ENCODE results near the gene TNS3.
"Not testable (repeated sequence)": the region's sequence is repeated elsewhere in the genome, so short reads cannot be mapped to it uniquely, and the experiment has no call there.

Gene TNS3

GRCh38 chr7:47602272-47603004, 20.5 kb upstream of the TNS3 start:
- no peak for DNase-seq (ENCODE audit: low read depth in 3 of 3)

- DNase-seq (ENCODE audit: low read depth in 3 of 3): no peak
These were observed 20.0 kb upstream of the TNS3 start for GRCh38 chr7:47601881-47602249.

- no peak for DNase-seq (ENCODE audit: low read depth in 3 of 3)
These were observed 19.4 kb upstream of the TNS3 start for GRCh38 chr7:47601119-47601880.

GRCh38 chr7:47600199-47601118, 18.5 kb upstream of the TNS3 start:
- DNase-seq (ENCODE audit: low read depth in 3 of 3): no peak

DNA sequence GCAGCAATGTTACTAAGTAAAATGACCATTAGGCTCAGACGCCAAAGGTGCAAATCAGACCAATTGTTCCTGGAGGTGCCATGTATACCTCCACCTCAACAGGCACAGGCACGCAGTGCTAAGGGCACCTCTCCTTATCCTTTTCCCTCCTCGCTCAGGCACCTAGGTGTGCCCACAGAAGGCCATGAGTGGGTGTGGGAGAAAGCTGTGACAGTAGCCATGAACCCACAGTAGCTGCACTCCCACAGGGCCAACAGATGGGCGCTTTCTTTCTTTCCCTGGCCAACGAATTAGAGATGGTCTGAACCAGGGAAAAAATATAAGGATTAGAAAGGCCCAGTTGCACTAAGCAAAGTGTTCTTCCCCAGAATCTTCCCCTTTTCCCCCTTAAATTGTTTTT, 15.5 kb upstream of the TNS3 start:
- no peak for DNase-seq (ENCODE audit: low read depth in 3 of 3)

DNA sequence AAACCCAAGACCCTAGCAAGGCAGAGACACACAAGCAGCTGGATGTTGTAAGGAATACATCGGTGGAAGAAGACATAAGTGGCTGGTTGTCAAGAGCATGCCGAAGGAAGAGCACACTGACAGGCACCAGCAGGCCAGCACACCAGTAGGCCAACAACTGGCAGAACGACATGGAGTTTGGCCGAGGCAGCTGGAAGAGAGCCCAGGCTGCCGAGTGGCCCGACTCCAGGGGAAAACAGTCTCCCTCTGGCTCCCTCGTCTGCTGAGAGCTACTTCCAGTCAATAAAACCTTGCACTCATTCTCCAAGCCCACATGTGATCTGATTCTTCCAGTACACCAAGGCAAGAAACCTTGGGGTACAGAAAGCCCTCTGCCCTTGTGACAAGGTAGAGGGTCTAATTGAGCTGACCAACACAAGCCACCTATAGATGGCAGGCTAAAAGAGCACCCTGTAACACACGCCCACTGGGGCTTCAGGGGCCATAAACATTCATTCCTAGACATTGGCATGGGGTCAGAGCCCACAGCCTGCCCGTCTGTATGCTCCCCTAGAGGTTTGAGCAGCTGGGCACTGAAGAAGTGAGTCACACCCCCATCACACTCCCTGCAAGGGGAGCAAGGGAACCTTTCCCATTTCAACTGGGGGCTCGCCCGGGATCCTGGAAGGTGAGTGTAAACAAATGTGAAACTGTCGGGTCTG, 14.7 kb upstream of the TNS3 start:
- DNase-seq (ENCODE audit: low read depth in 3 of 3): no peak

DNA sequence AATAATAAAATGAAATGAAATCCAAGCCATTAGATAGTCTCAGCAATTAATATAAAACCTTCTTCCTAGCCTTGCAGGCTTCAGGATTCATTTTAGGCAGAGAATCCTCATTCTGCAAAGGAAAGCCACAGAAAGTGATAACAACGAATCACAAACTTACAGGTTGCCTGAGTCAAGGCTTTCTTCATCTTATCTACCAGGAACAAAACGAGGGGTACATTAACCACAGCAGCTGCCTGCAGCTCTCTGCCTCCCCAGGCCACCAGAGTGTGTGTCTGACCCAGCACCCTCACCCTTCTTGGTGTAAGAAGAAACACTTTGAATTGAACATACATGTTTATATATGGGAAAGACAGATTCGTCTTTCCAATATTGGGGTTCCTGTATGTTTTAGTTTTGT, 12.5 kb upstream of the TNS3 start:
- DNase-seq (ENCODE audit: low read depth in 3 of 3): no peak

DNA sequence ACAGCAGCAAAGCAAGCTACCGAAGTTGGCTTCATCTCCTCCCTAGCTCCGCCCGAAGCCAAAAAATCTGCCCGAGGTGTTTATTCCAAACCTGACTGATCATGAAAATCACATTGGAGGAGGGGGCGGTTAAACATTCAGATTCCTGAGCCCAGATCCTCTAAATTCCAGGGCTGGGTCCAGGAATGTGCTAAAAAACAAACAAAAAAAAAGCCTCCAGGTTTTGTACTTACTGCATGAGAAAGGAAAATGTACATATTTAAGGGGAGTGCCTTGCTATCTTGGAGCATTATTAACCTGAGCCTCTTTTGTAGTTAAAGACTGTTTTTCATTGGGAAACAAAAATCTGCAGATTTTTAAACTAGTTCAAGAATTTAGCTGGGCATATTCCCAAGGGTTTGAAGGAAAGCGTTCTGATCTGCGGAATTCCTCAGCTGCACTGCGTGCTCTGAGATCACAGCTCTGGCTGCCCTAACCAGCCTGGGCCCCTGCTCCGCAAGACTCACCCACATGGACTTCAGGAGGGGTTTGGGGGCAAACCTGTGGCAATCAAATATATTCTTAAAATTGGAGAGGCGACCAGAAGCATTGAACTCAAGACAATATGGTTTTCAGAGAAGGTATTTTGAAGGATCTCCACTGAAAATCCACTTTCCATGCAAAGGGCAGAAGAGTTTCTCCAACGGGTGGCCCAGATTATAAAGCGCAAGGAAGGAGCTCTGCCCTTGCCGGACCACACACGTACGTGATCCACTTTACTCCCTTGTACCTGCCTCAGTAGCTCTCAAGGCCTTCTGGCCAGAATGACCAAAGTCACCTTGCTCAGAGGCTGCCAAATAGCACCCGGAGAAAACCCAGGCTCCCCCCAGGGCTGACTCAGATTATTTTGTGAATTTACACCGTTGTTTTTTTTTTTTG, 10.0 kb upstream of the TNS3 start:
- no peak for DNase-seq (ENCODE audit: low read depth in 3 of 3)

DNA sequence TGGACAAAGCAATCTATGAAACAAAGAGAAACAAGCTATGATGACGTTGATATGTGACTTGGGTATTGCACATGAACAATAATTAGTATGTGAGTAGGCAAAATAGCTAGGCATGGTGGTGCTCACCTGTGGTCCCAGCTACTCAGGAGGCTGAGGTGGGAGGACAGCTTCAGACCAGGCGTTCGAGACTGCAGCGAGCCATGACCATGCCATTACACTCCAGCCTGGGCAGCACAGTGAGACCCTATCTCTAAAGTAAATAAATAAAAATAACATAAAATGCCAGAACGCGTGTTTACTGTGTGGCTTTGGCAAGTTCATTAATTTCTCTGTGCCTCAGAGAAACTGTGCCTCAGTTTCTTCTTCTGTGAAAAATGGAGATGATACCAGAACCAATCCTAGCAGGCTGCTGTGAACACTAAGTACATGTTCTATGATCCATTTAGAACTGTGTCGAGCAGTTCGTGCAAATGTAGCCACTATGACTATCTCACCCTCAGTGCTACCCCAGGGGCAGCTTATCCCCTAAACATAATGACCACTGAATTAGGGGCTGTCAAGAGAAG, 9.3 kb upstream of the TNS3 start:
- DNase-seq (ENCODE audit: low read depth in 3 of 3): no peak

DNA sequence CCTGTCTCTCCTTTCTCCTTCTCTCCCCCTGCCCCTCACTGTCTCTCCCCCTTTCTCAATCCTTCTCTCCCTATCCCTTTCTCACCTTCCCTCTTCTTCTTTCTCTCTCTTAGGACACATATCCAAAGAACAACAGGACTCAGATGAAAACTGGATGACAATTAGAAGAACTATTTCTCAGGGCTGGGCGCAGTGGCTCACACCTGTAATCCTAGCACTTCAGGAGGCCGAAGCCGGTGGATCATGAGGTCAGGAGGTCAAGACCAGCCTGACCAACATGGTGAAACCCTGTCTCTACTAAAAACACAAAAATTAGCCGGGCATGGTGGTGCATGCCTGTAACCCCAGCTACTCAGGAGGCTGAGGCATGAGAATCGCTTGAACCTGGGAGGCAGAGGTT, 8.3 kb upstream of the TNS3 start:
- not testable (repeated sequence) for DNase-seq (ENCODE audit: low read depth in 3 of 3)

GRCh38 chr7:47588704-47589225, 6.9 kb upstream of the TNS3 start:
- no peak for DNase-seq (ENCODE audit: low read depth in 3 of 3)

GRCh38 chr7:47587976-47588375, 6.1 kb upstream of the TNS3 start:
- no peak for DNase-seq (ENCODE audit: low read depth in 3 of 3)

DNA sequence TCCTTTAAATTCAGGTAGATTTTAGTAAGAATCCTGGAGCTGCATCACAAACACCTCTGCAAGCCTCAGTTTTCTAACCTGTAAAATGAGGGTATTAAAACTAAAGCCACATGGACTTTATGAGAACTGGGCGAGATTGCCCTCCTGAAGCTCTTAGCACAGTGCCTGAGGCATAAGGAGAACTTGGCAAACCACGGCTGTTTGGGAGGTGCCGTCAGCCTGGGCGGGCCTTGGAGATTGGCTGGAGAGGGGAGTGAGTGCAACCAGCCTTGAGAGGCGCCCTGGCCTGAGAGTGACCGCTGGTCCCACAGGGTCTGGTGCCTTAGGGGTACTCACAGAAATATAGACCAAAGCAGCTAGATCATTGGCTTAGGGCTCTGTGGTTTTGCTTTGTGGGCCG, 5.4 kb upstream of the TNS3 start:
- no peak for DNase-seq (ENCODE audit: low read depth in 3 of 3)

GRCh38 chr7:47586925-47587324, 5.0 kb upstream of the TNS3 start:
- no peak for DNase-seq (ENCODE audit: low read depth in 3 of 3)

- DNase-seq (ENCODE audit: low read depth in 3 of 3): not testable (repeated sequence)
These were observed 4.3 kb upstream of the TNS3 start for GRCh38 chr7:47586161-47586670.

DNA sequence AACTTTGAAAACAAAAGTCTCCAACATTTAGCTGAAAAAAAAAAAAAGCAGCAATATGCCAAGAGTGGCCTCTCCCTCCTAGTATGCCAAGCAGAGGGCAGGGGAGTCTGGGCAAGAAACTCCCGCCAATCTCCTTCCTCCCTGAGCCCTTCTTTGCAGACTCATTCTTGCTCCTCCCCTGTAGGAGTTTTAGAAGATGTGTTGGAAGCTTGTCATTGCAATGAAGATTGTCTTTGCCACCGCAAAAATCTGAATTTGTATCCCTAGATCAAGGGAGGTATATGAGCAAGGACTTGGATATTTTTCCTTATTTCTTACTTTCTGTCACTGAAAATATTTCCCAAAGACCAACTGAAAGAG, 2.6 kb upstream of the TNS3 start:
- no peak for DNase-seq (ENCODE audit: low read depth in 3 of 3)

DNA sequence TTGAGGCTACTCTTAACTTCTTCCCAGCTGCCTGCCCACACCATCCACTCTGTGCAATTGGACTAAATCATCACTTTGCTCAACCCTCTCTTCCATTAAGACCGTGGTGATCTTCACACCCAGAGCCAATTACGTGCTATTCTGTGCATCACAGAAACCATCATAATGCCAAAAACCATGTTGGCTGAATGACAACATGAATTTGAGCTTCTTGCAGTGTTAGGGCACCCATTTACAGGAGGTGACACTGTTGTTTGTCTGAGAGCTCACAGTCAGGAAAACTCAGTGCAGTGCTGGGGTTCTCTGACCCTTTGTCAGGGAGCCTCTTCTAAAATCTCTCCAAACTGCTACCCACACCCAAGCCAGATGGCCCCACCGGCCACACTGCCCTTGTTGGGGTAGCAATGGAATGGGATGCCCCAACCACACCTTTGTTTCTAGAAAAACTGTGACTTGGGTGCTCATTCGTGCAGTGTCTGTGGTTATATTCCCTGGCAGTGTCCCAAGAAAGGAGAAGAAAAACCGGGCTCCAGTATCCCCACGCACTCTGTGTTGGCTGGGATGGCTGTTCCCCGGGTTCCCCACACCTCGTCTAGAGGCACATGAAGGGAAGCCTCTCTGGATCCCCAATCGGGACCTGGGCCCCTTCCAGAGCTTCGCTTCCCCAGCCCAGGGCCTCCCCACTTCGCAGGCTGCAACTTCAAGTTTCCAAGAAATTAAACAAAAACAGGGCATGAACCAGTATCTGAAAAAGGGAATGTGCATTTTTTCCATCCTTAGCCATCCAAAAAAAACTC, 2.0 kb upstream of the TNS3 start:
- no peak for DNase-seq (ENCODE audit: low read depth in 3 of 3)

DNA sequence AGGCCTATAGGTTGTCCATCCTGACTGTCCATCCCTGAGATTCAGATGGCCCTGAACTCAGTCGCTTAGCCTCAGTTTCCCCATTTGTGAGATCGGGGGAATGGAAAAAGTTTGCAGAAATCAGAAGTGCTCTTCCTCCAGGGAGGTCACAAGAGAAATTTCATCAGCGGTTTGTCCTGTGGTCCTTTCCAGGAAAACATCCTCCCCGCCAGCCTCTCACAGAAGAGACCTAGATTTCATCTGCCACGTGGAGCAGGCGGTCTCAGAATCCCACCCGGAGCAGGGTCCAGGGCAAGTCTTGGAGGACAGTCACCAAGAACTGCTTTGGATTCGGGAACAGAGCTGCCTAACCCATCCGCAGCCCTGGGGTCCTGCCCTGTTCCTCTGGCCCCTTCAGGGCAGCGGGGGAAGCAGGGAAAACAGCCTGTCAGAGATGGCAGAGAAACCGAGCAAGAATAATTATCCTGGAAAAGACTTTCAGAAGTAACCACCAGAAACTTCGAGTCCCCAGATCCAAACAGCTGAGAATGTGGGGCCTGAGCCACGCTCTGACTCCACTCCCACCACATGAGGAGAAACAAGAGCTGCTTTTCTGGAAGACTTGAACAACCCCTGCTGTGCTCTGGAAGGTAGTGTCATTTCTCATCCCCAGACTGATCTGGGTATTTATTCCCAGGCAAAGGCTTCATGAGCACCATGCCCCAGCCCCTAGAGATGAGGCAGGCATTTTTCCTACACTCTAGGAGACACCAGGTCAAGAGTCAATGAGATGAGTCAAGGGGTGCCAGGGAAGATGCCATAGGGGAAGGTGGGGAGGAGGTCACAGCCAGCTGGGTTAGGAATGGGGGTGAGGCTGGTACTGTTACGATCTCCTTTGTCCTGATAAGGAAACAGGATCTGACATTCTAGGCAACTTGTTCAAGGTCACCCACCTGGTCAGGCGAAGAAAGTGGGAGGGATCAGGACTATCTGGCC, 1.1 kb upstream of the TNS3 start:
- no peak for DNase-seq (ENCODE audit: low read depth in 3 of 3)

Data from stimulated activated CD4-positive, alpha-beta T cell treated with anti-CD3 and anti-CD28 coated beads, TNF-alpha, amount 100 ng/mL, for 24 hours (primary cell).